ENCODE results near the gene USP34.

The USP34 gene

GRCh38 chr2:61378281-61378680, 92.6 kb downstream of the USP34 start:
- H3K27ac ChIP-seq (ENCODE audit: extremely low read depth, low read depth, low read length), result no peak overlapping the region
- CTCF ChIA-PET, result no interaction called here
- H3K9me3 ChIP-seq (ENCODE audit: control insufficient read depth, insufficient read depth, low read depth, low read length), result no peaks in the 10 kb centered on the region
- TF ChIP-seq ZNF404 (tag by site-specific recombination; IDR thresholded peaks at IDR 0.05), result no peak
- TF ChIP-seq ZNF645 (tag by site-specific recombination; IDR thresholded peaks at IDR 0.05), result no peak
- no peak for TF ChIP-seq ZNF155 (tag by site-specific recombination; IDR thresholded peaks at IDR 0.05)
- no peak for TF ChIP-seq ZFP3 (tag by site-specific recombination; IDR thresholded peaks at IDR 0.05; ENCODE audit: low read depth)
- no peak for TF ChIP-seq ZNF626 (tag by site-specific recombination; IDR thresholded peaks at IDR 0.05)
- no peak for TF ChIP-seq ZNF335 (tag by site-specific recombination; conservative IDR thresholded peaks at IDR 0.05)
- TF ChIP-seq ZNF76 (tag by site-specific recombination; IDR thresholded peaks at IDR 0.05; ENCODE audit: borderline replicate concordance, low read depth), result no peak
- TF ChIP-seq ZNF623 (tag by site-specific recombination; IDR thresholded peaks at IDR 0.05), result no peak
- TF ChIP-seq ZNF610 (tag by site-specific recombination; IDR thresholded peaks at IDR 0.05; ENCODE audit: borderline replicate concordance), result no peak
- no peak for TF ChIP-seq ZNF10 (tag by site-specific recombination; IDR thresholded peaks at IDR 0.05)
- TF ChIP-seq ZFP37 (tag by site-specific recombination; IDR thresholded peaks at IDR 0.05), result no peak
- TF ChIP-seq ZNF514 (tag by site-specific recombination; IDR thresholded peaks at IDR 0.05), result no peak
- TF ChIP-seq ZSCAN4 (tag by site-specific recombination; IDR thresholded peaks at IDR 0.05), result no peak
- no peak for TF ChIP-seq ZNF23 (tag by site-specific recombination; IDR thresholded peaks at IDR 0.05; ENCODE audit: borderline replicate concordance)
- no peak for TF ChIP-seq PATZ1 (tag by site-specific recombination; IDR thresholded peaks at IDR 0.05)
- TF ChIP-seq ZNF416 (tag by site-specific recombination; IDR thresholded peaks at IDR 0.05), result no peak
- no peak for TF ChIP-seq ZNF664 (tag by site-specific recombination; IDR thresholded peaks at IDR 0.05)
- TF ChIP-seq ZBTB6 (tag by site-specific recombination; IDR thresholded peaks at IDR 0.05), result no peak
- no peak for TF ChIP-seq ZNF221 (tag by site-specific recombination; IDR thresholded peaks at IDR 0.05; ENCODE audit: borderline replicate concordance)
- peaks cover 46 to 77% of the 10 kb centered on the region in 2 experiments for H3K36me3 ChIP-seq (ENCODE audit: control insufficient read depth in 2 of 2, insufficient read depth in 1 of 2, low read length in 2 of 2)
- no peak overlapping the region for H3K4me3 ChIP-seq (ENCODE audit: low read depth, low read length)
- H3K4me1 ChIP-seq (ENCODE audit: control insufficient read depth, insufficient read depth, low read length), result no peaks in the 10 kb centered on the region
- POLR2A ChIA-PET, result no interaction called here

- Histone ChIP-seq H3K4me1 (ENCODE audit: control insufficient read depth, insufficient read depth, low read length) (no peaks in the 10 kb centered on the region), H3K36me3 (ENCODE audit: control insufficient read depth in 2 of 2, insufficient read depth in 1 of 2, low read length in 2 of 2) (peaks cover 45 to 75% of the 10 kb centered on the region in 2 experiments), H3K27ac (ENCODE audit: extremely low read depth, low read depth, low read length) (no peak overlapping the region), H3K4me3 (ENCODE audit: low read depth, low read length) (no peak overlapping the region), H3K9me3 (ENCODE audit: control insufficient read depth, insufficient read depth, low read depth, low read length) (no peaks in the 10 kb centered on the region)
- CTCF ChIA-PET, result no interaction called here
- POLR2A ChIA-PET, result no interaction called here
- no peak for TF ChIP-seq ELK4 (IDR thresholded peaks at IDR 0.05; ENCODE audit: borderline replicate concordance, low read depth, low read length)
- TF ChIP-seq KLF1 (tag by site-specific recombination; IDR thresholded peaks at IDR 0.05), result no peak
- no peak for TF ChIP-seq ZBTB17 (tag by site-specific recombination; IDR thresholded peaks at IDR 0.05)
- no peak for TF ChIP-seq ZNF239 (tag by site-specific recombination; IDR thresholded peaks at IDR 0.05)
- no peak for TF ChIP-seq ZNF133 (tag by site-specific recombination; IDR thresholded peaks at IDR 0.05)
- TF ChIP-seq TRIM28 (IDR thresholded peaks at IDR 0.05; ENCODE audit: borderline replicate concordance, low read length), result no peak
- TF ChIP-seq ZNF626 (tag by site-specific recombination; IDR thresholded peaks at IDR 0.05), result no peak
- no peak for TF ChIP-seq ZNF362 (tag by site-specific recombination; IDR thresholded peaks at IDR 0.05)
- TF ChIP-seq ZNF404 (tag by site-specific recombination; IDR thresholded peaks at IDR 0.05), result no peak
- TF ChIP-seq ZSCAN4 (tag by site-specific recombination; IDR thresholded peaks at IDR 0.05), result no peak
- no peak for TF ChIP-seq ZNF394 (tag by site-specific recombination; IDR thresholded peaks at IDR 0.05; ENCODE audit: borderline replicate concordance)
Observed at GRCh38 chr2:61377046-61377445, 93.8 kb downstream of the USP34 start.
